HG03469 (cell line): ENCODE results near the gene NSG1.
"Not testable (repeated sequence)": the region's sequence is repeated elsewhere in the genome, so short reads cannot be mapped to it uniquely, and the experiment has no call there.

Experiments used
- ATAC-seq: cut with Tn5 transposase; IDR thresholded peaks from one replicate; pipeline ENCODE4 v1.9.1; 2021; ENCODE audit warnings: mild to moderate bottlenecking, moderate library complexity, moderate number of reproducible peaks; ENCODE audit not compliant: unreplicated experiment

NSG1 gene, protein sequence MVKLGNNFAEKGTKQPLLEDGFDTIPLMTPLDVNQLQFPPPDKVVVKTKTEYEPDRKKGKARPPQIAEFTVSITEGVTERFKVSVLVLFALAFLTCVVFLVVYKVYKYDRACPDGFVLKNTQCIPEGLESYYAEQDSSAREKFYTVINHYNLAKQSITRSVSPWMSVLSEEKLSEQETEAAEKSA

GRCh38 chr4:4386736-4387392 is at the start of gene NSG1:
Gene NSG1, plus strand, starts transcription at chr4:4387102. Its CDS starts 528 bp downstream, at chr4:4387630.
- no peak for ATAC-seq

- no peak for ATAC-seq
Measured at GRCh38 chr4:4338210-4339001, 48.5 kb upstream of the NSG1 start.

DNA sequence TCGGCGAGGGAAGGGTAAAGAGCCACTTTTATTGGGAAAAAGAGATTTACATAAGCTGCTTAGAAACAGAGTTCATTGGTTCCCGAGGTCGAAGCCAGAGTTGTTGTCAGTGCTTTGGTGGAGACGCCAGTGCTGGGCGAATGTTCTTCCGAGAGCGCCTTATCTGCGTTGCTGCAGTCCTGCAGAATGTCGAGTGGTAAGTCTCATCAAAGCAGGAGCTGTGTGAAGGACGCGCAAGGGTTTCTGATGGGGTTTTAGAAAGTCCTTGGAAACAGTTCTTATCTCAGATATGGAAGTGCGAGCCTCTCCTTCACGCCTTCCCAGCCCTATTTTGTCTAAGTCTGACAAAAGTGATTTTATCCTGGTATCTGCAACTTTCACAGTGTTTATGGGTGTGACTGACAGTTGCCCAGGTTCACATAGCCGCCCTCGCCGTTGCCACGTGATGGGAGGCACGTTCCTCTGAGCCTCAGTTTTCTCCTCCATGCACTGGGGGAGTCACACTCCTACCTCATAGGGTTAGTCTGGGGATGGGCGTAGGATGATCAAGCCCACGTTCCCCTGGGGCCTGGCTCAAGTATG is 47.3 kb upstream of the NSG1 start:
- no peak for ATAC-seq

GRCh38 chr4:4341861-4342650 is 44.8 kb upstream of the NSG1 start:
- ATAC-seq = no peak

- ATAC-seq = no peak
Measured at GRCh38 chr4:4343038-4343437, 43.9 kb upstream of the NSG1 start.

DNA sequence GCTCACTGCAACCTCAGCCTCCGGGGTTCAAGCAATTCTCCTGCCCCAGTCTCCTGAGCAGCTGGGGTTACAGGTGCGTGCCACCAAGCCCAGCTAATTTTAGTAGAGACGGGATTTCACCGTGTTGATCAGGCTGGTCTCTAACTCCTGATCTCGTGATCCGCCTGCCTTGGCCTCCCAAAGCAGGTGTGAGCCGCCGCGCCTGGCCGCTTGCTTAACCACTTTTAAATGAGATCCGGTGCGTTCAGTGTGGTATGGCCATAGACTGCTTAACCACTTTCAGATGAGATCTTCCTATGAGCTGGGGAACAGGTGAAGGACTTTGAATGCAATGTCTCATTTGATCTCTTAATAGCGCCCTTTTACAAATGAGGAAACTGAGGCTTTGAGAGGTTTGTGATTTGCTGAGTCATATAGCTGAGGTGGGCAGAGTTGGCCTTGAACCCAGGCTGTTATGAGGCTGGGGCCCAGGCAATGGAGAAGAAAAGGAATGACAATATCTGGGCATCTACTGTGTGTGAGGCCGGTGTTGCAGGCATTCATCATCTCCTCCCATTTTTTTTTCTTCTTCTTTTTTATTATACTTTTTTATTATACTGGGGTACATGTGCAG is 41.9 kb upstream of the NSG1 start:
- peak; percentile 94 for ATAC-seq

DNA sequence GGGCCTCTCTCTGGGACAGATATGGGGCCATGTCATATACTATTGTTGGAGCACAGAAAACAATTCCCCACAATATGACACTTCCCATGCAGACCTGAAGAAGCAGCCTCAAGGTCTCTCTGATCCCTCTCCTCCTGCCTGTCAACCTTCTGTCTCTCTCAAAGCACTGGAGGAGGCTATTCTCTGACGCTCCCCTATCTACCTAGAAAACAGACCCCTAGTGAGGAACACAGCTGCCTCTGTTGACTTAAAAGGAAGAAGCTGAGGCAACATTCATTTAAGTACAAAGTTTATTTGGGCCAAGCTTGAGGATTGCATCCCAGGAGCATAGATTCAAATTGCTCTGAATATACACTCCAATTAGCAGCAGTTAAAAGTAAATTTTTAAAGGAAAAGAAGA is 39.3 kb upstream of the NSG1 start:
- no peak for ATAC-seq

DNA sequence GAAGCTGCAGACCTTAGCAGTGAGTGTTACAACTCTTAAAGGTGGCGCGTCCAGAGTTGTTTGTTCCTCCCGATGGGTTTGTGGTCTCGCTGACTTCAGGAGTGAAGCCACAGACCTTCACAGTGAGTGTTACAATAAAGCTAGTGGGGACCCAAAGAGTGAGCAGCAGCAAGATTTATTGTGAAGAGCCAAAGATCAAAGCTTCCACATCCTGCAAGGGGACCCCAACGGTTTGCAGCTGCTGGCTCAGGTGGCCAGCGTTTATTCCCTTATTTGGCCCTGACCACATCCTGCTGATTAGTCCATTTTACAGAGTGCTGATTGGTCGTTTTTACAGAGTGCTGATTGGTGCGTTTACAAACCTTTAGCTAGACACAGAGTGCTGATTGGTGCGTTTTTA is 38.3 kb upstream of the NSG1 start:
- not testable (repeated sequence) for ATAC-seq

GRCh38 chr4:4349867-4350266 is 37.0 kb upstream of the NSG1 start:
- no peak for ATAC-seq

- ATAC-seq = no peak
Measured at GRCh38 chr4:4350909-4351308, 36.0 kb upstream of the NSG1 start.

- no peak for ATAC-seq
Measured at GRCh38 chr4:4355302-4355701, 31.6 kb upstream of the NSG1 start.

- ATAC-seq = no peak
Measured at GRCh38 chr4:4356106-4357041, 30.5 kb upstream of the NSG1 start.

DNA sequence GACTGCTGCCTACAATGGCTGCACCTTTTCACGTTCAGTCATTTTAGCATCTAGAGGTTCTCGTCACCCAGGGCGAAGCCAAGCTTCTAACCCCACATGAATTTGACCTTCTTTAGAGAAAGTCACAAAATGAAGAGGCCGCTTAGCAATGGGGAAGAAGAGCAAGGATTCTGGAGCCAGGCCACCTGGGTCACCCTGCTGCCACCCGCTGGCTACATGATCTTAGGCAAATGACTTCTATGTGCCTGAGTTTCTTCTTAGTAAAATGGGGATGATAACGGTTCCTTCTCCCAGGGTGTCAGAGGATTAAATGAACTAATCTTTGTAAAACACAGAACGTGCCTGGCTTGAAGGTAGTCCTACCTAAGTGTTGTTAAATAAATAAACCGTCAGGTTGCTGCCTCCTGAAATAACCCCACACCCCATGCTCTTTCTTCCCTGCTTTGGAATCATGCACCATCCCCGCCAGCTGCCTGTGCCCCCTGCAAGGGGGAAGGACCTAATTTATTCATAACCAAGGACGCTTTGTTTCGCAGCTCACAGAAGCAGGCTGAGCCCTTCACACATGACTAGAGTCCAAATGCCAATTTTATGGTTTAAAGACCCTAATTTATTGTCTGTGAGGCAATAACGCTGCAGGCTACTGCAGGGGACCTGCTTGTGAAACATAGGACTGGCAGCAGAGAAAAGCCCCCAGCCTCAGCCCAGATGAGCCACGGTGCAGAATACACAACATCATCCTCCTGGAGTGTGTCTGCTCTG is 28.6 kb upstream of the NSG1 start:
- ATAC-seq = no peak

DNA sequence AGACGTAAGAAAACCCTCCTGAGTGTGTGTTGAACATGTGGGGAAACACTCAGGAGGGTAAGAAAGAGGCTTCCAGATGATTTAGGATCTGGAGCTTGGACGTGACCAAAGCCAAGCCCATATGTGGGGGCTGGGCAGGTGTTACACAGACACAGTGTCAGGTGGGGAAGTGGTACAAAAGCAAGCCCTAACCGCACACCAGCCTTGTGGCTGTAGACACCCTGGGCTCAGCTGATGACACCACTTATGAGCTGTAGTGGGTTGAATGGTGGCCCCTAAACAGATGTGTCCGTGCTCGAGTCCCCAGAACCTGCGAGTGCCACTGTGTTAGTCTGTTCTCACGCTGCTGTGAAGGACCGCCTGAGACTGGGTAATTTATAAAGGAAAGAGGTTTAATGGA is 25.0 kb upstream of the NSG1 start:
- no peak for ATAC-seq

- no peak for ATAC-seq
Measured at GRCh38 chr4:4362991-4363697, 23.8 kb upstream of the NSG1 start.

DNA sequence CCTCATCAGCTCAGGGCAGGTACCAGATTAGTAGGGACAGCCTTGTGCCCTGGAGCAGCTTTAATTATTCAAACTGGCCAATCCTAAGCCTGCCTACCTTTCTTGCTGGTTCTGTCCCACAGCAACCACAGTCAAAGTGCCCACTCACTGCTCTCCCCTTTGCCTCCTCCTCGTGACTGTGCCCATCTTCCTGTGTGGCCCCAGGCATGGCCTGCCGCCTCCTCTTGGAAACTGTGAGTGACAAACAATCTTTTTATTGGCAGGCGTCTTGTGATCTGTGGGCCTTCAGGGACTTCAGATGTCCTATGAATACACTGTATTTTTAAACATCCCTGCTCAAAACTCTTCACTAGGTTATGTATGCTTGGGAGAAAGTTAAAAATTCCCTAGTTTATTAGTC is 22.8 kb upstream of the NSG1 start:
- no peak for ATAC-seq

DNA sequence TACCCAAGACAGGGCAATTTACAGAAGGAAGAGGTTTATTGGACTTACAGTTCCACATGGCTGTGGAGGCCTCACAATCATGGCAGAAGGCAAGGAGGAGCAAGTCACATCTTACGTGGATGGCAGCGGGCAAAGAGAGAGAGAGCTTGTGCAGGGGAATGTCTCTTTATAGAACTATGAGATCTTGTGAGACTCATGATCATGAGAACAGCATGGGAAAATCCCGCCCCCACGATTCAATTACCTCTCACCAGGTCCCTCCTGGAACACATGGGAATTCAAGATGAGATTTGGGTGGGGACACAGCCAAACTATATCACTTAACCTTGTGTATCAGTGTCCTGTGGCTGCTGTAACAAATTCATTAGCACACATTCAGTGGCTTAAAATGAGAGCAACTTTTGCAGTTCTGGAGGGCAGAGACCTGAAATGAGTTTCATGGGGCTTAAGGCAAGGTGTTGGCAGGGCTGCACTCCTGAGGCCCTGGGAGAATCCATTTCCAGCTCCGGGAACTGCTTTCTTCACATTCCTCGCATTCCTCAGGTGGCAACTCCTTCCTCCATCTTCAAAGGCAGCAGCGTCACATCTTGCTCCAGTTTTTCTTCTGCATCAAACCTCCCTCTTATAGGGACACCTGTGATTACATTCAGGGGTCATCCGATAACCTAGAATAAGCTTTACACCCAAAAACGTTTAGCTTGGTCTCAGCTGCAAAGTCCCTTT is 22.3 kb upstream of the NSG1 start:
- no peak for ATAC-seq
